GM21526 (cell line): ENCODE data around the gene ANO9.
A peak's percentile ranks its signal among the peaks of the same experiment; 100 is the strongest.
"Not testable (repeated sequence)": the region's sequence is repeated elsewhere in the genome, so short reads cannot be mapped to it uniquely, and the experiment has no call there.

Experiments
- ATAC-seq: cut with Tn5 transposase; IDR thresholded peaks from one replicate; pipeline ENCODE4 v1.9.1; 2021; ENCODE audit warnings: moderate library complexity; ENCODE audit not compliant: unreplicated experiment, low FRiP score

The ANO9 gene

GRCh38 chr11:418343-419247 lies 23.2 kb downstream of the ANO9 start:
- ATAC-seq = no peak

GRCh38 chr11:417652-418342 lies 24.0 kb downstream of the ANO9 start:
- no peak for ATAC-seq

- no peak for ATAC-seq
Measured at GRCh38 chr11:416757-417621, 24.8 kb downstream of the ANO9 start.

- no peak for ATAC-seq
Measured at GRCh38 chr11:416051-416756, 25.6 kb downstream of the ANO9 start.

- no peak for ATAC-seq
Measured at GRCh38 chr11:415640-416041, 26.2 kb downstream of the ANO9 start.

- no peak for ATAC-seq
Measured at GRCh38 chr11:414318-414857, 27.4 kb downstream of the ANO9 start.

- no peak for ATAC-seq
Measured at GRCh38 chr11:413120-414081, 28.4 kb downstream of the ANO9 start.

- ATAC-seq = no peak
Measured at GRCh38 chr11:412641-413119, 29.1 kb downstream of the ANO9 start.

GRCh38 chr11:411520-411919 lies 30.3 kb downstream of the ANO9 start:
- ATAC-seq = not testable (repeated sequence)

GRCh38 chr11:410711-411110 lies 31.1 kb downstream of the ANO9 start:
- ATAC-seq = not testable (repeated sequence)

- no peak for ATAC-seq
Measured at GRCh38 chr11:409600-410483, 32.0 kb downstream of the ANO9 start.

GRCh38 chr11:409008-409599 lies 32.7 kb downstream of the ANO9 start:
- ATAC-seq = no peak

- no peak for ATAC-seq
Measured at GRCh38 chr11:408154-409007, 33.4 kb downstream of the ANO9 start.

- no peak for ATAC-seq
Measured at GRCh38 chr11:407651-408123, 34.1 kb downstream of the ANO9 start.

GRCh38 chr11:406796-407650 lies 34.8 kb downstream of the ANO9 start:
- peak; percentile 64 for ATAC-seq
